BJ (cell line): ENCODE results near the gene ZNF574. TPM values are rescaled to one million over a fixed set of nuclear protein-coding genes. Genes with fewer than 3 reads are reported as not detected.
"Not testable (repeated sequence)": the region's sequence is repeated elsewhere in the genome, so short reads cannot be mapped to it uniquely, and the experiment has no call there.

Source experiments
- CTCF ChIA-PET: fragments of 350-600 bp; formaldehyde crosslinking; extraction: SDS; loops from one replicate; lab custom pipeline; 2021; ENCODE audit warnings: antibody characterized with exemption, inconsistent platforms; lab: Yijun Ruan, JAX
- POLR2A ChIA-PET: fragments of 300-600 bp; sonication (Branson Sonifier 250); formaldehyde crosslinking; extraction: SDS; loops from one replicate; lab custom pipeline; 2021; ENCODE audit warnings: antibody characterized with exemption; lab: Charles Lee
- DNase-seq: peaks from one replicate; pipeline ENCODE4 v3.0.0-alpha.2; 2011; ENCODE audit warnings: low read depth
- H3K27me3 ChIP-seq: 2 replicates; pipeline ENCODE4 v1.6.0; 2011; ENCODE audit warnings: low read length; ENCODE audit not compliant: control insufficient read depth, insufficient read depth
- H3K36me3 ChIP-seq: 2 replicates; pipeline ENCODE4 v1.5.1; 2011; ENCODE audit warnings: low read length; ENCODE audit not compliant: control insufficient read depth, insufficient read depth
- H3K4me3 ChIP-seq: 2 replicates; pipeline ENCODE4 v1.5.1; 2011; ENCODE audit warnings: low read depth, mild to moderate bottlenecking, control low read depth, low read length
- CTCF ChIP-seq: IDR thresholded peaks from 2 replicates; pipeline ENCODE4 v1.5.1; 2011; ENCODE audit warnings: low read depth, mild to moderate bottlenecking, control low read depth, inconsistent platforms, low read length, moderate library complexity; ENCODE audit not compliant: insufficient read depth
- polyA plus RNA-seq: library from polyadenylated mRNA; depleted of rRNA; stranded (reverse); fragments of >200 nt; gene quantifications from 2 replicates; pipeline ENCODE4 v1.2.3, GENCODE V29; 2011

The ZNF574 gene
- polyA plus RNA-seq, 1 experiment: 10.4 TPM

- no peak for TF ChIP-seq CTCF
- POLR2A ChIA-PET: no interaction called here
- CTCF ChIA-PET: interaction anchor here (1.1 to 3.7 kb wide), 7 partner anchors 13 to 76 kb away, joined by 4 to 36 read pairs (median 20); partner anchors contain the start of gene RABAC1
- Histone ChIP-seq H3K4me3 (no peak overlapping the region), H3K27me3 (peaks cover 2% of the 10 kb centered on the region; the same call in 1 of the 2 replicates), H3K36me3 (no peaks in the 10 kb centered on the region)
- DNase-seq: no peak
Measured at GRCh38 chr19:42033413-42033812, 42.6 kb upstream of the ZNF574 start.

GRCh38 chr19:42034640-42035391 is 41.1 kb upstream of the ZNF574 start:
- POLR2A ChIA-PET, H3K36me3 ChIP-seq, H3K4me3 ChIP-seq, H3K27me3 ChIP-seq, DNase-seq: not testable (repeated sequence)
- CTCF ChIA-PET: interaction anchor here (0.7 to 3.7 kb wide), 23 partner anchors 8 to 405 kb away, joined by 3 to 36 read pairs (median 6); partner anchors contain the start of genes ATP1A3 and RABAC1
- TF ChIP-seq CTCF: peak; percentile 89

GRCh38 chr19:42037649-42038048 is 38.3 kb upstream of the ZNF574 start:
- no peak for TF ChIP-seq CTCF
- H3K27me3 ChIP-seq: peaks cover 3% of the 10 kb centered on the region
- ChIA-PET CTCF (interaction anchor here (0.7 to 1.9 kb wide), 3 partner anchors 9 to 39 kb away, joined by 3 to 14 read pairs (median 4); no protein-coding TSS in a partner anchor), POLR2A (no interaction called here)
- no peaks in the 10 kb centered on the region for H3K36me3 ChIP-seq
- DNase-seq: no peak
- H3K4me3 ChIP-seq: no peak overlapping the region

GRCh38 chr19:42038666-42039065 is 37.3 kb upstream of the ZNF574 start:
- CTCF ChIA-PET: interaction anchor here (0.6 to 1.9 kb wide), 3 partner anchors 10 to 40 kb away, joined by 3 to 14 read pairs (median 3); no protein-coding TSS in a partner anchor
- Histone ChIP-seq H3K36me3 (no peaks in the 10 kb centered on the region), H3K4me3 (no peak overlapping the region), H3K27me3 (peaks cover 3% of the 10 kb centered on the region)
- POLR2A ChIA-PET: no interaction called here
- DNase-seq: no peak
- no peak for TF ChIP-seq CTCF

GRCh38 chr19:42040031-42040430 is 35.9 kb upstream of the ZNF574 start:
- CTCF ChIA-PET: no interaction called here

GRCh38 chr19:42040491-42040890 is 35.5 kb upstream of the ZNF574 start:
- DNase-seq, H3K4me3 ChIP-seq, POLR2A ChIA-PET, H3K27me3 ChIP-seq, H3K36me3 ChIP-seq: not testable (repeated sequence)
- CTCF ChIA-PET: interaction anchor here (1.5 kb wide), 1 partner anchor 83 kb away, joined by 4 read pairs; no protein-coding TSS in a partner anchor

More at GRCh38 chr19:42040031-42040430, 35.9 kb upstream of the ZNF574 start:
- no peak overlapping the region for H3K4me3 ChIP-seq
- no peaks in the 10 kb centered on the region for H3K36me3 ChIP-seq
- DNase-seq: no peak
- no peak for TF ChIP-seq CTCF
- peaks cover 3% of the 10 kb centered on the region for H3K27me3 ChIP-seq
- POLR2A ChIA-PET: no interaction called here
